Lung (tissue), 12 donors: ENCODE measurements around the gene SLC46A1. TPM values are rescaled to one million over a fixed set of nuclear protein-coding genes. Genes with fewer than 3 reads are reported as not detected.

Experiments
- ATAC-seq: fragments of 200-7000 bp; cut with Tn5 transposase; one replicate; pipeline ENCODE4 v1.9.1; 2020; ENCODE audit warnings: moderate number of reproducible peaks; ENCODE audit not compliant: insufficient read depth, low FRiP score
- DNase-seq, 3 donors: peaks; one replicate each; pipeline ENCODE4 v3.0.0-alpha.2; 2013 to 2017
- H3K27ac ChIP-seq, 2 donors: one replicate each; pipeline ENCODE4 v1.5.1; 2013; ENCODE audit warnings: mild to moderate bottlenecking in 2 of 2, moderate library complexity in 2 of 2, control low read depth in 1 of 2, inconsistent platforms in 1 of 2, low read depth in 1 of 2, low read length in 1 of 2
- H3K27me3 ChIP-seq, 3 donors: one replicate each; pipeline ENCODE4 v1.5.1; 2013; ENCODE audit warnings: low read length in 2 of 3; ENCODE audit not compliant: control insufficient read depth in 3 of 3, insufficient read depth in 3 of 3
- H3K36me3 ChIP-seq, 4 donors: one replicate each; pipeline ENCODE4 v1.5.1; 2013; ENCODE audit warnings: low read length in 4 of 4, mild to moderate bottlenecking in 1 of 4, moderate library complexity in 1 of 4; ENCODE audit not compliant: control insufficient read depth in 4 of 4, insufficient read depth in 4 of 4
- H3K4me1 ChIP-seq, 5 donors: one replicate each; pipeline ENCODE4 v1.5.1; 2013; ENCODE audit warnings: low read length in 5 of 5, mild to moderate bottlenecking in 2 of 5, moderate library complexity in 1 of 5; ENCODE audit not compliant: control insufficient read depth in 5 of 5, insufficient read depth in 5 of 5
- H3K4me3 ChIP-seq: one replicate; pipeline ENCODE4 v1.5.1; 2013; ENCODE audit warnings: mild to moderate bottlenecking, control low read depth, moderate library complexity
- H3K9ac ChIP-seq, 2 donors: one replicate each; pipeline ENCODE4 v1.5.1; 2013; ENCODE audit warnings: low read length in 2 of 2, control low read depth in 1 of 2; ENCODE audit not compliant: insufficient read depth in 1 of 2
- H3K9me3 ChIP-seq, 4 donors: one replicate each; pipeline ENCODE4 v1.5.1; 2013; ENCODE audit warnings: low read length in 3 of 4, mild to moderate bottlenecking in 1 of 4, moderate library complexity in 1 of 4; ENCODE audit not compliant: control insufficient read depth in 4 of 4, insufficient read depth in 3 of 4
- WGBS, 2 donors: extraction: QIAGEN DNeasy Blood & Tissue Kit; methylation state at CpG; one replicate each; pipeline ENCODE4 v1.1.7; 2013; 5-methylcytosine and 5-hydroxymethylcytosine counted together
- polyA plus RNA-seq, 2 donors: library from polyadenylated mRNA; stranded (reverse); fragments of 200-250 nt; gene quantifications; one replicate each; pipeline ENCODE4 v1.2.1, GENCODE V29; 2013
- total RNA-seq, 2 donors: library from RNA; depleted of rRNA in 1 of 2; stranded (reverse); fragments of >200 nt in 1 of 2; gene quantifications; one replicate each; pipeline ENCODE4 v1.2.1, GENCODE V29; 2014 to 2021
- TF ChIP-seq, protein P1 (sequence below): IDR thresholded peaks from 2 replicates; pipeline ENCODE4 v1.5.1; 2012; ENCODE audit warnings: mild to moderate bottlenecking; ENCODE audit errors: control extremely low read depth, extremely low read depth
- donor health status: control.
- donor health status: control.
- donor health status: Bipolar disorder and iron deficiency.
- donor health status: healthy.
- donor health status: DM: yes; HTN: yes; CAD: no.

The SLC46A1 gene
- total and polyA plus RNA-seq, 4 donors: 4.6 to 23.8 (median 9.4) TPM

DNA sequence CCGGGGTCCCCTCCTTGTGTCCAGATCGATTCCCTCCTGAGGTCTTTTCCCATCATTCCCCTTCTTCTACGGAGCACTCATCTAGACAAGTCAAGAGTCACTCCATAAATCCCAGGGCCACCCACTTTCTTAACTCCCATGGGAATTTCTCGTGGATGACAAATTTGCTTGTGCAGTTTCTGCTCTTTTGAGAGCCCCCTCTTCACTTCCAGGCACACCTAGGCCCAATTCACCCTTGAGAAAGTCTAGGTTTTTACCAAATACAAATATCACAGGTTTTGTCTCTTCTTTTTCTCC, 48.2 kb downstream of the SLC46A1 start:
- 2 to 6% methylated on average over 4 of the region's 4 CpGs for WGBS, 2 donors
- TF ChIP-seq, protein P1, sequence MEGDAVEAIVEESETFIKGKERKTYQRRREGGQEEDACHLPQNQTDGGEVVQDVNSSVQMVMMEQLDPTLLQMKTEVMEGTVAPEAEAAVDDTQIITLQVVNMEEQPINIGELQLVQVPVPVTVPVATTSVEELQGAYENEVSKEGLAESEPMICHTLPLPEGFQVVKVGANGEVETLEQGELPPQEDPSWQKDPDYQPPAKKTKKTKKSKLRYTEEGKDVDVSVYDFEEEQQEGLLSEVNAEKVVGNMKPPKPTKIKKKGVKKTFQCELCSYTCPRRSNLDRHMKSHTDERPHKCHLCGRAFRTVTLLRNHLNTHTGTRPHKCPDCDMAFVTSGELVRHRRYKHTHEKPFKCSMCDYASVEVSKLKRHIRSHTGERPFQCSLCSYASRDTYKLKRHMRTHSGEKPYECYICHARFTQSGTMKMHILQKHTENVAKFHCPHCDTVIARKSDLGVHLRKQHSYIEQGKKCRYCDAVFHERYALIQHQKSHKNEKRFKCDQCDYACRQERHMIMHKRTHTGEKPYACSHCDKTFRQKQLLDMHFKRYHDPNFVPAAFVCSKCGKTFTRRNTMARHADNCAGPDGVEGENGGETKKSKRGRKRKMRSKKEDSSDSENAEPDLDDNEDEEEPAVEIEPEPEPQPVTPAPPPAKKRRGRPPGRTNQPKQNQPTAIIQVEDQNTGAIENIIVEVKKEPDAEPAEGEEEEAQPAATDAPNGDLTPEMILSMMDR: no peak
- Histone ChIP-seq H3K9me3 (no peaks in the 10 kb centered on the region), H3K27ac (peak overlapping the region; percentile 77 to 93), H3K36me3 (peaks cover 18 to 40% (median 38%) of the 10 kb centered on the region in 4 donors), H3K27me3 (no peaks in the 10 kb centered on the region), H3K4me1 (peaks cover 3 to 20% (median 7%) of the 10 kb centered on the region in 5 donors), H3K4me3 (peak overlapping the region; percentile 100), H3K9ac (peak overlapping the region in 1 of 2 donors; percentile 17)
- no peak for ATAC-seq
- no peak for DNase-seq

DNA sequence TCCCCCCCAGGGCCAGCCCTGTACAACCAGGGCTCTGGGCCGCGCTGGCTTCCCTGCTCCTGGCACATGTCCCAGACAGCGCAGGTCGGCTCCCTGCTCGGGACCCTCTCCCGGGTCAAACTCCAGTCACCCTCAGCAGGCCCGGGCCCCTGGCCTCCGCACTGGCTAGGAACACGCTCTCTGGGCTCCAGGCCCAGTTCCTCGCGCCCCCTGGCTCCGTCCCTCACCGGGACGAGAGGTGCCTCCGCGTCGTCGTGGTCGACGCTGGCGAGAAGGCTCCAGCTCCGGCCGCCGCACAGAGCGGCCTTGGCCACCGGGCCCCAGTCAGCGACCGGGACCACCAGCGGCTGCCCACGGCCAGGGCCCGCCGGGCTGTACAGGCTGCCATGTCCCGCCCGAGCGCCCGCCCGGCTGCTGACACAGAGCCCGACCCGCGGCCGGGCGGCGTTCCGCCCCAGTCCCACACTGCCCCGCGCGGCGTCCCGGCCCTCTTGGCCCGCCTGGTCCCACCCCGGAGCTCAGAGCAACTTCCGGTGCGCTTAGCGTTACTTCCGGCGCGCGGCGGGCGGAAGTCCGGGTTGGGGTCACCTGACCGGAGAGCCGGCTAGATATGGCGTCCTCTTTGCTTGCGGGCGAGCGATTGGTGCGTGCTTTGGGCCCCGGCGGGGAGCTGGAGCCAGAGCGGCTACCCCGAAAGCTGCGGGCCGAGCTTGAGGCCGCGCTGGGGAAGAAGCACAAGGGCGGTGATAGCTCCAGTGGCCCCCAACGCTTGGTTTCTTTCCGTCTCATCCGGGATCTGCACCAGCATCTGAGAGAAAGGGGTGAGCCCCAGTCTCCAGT, 48.7 kb downstream of the SLC46A1 start, which contains the start of gene POLDIP2:
Gene POLDIP2, minus strand, starts transcription at position 467 of the 840 bp plus-strand sequence. Its CDS starts 79 bp downstream, at position 388.
- TF ChIP-seq, protein P1: no peak
- Histone ChIP-seq H3K27me3 (no peaks in the 10 kb centered on the region), H3K9me3 (no peaks in the 10 kb centered on the region), H3K4me1 (peaks cover 3 to 20% (median 7%) of the 10 kb centered on the region in 5 donors), H3K27ac (peak within 1 kb of the TSS; percentile 97 to 98), H3K9ac (peak within 1 kb of the TSS; percentile 87 to 91), H3K36me3 (peaks cover 21 to 41% (median 39%) of the 10 kb centered on the region in 4 donors), H3K4me3 (peak within 1 kb of the TSS; percentile 100)
- DNase-seq (peak; percentile 96 to 98 (median 96)), ATAC-seq (peak; percentile 100)
- 0% methylated on average over 65 to 80 of the region's 80 CpGs for WGBS, 2 donors

DNA sequence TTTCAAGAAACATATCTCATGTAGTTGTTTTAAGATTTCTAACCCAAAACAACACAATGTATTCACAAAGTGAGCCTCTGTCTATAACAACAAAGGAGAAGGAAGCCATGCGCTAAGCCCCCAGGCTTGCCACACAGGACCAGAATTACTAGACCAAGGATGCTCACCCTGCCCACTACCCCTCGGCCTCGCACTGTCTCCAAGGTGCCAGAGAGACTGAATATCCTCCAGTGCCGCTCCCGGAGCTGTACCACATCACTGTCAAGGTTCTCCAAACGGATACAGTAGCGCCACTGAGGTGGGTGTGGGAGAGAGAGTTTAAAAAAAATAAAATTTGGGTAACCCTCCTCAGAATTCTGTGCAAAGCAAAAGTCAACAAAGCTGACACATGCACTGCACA, 55.7 kb downstream of the SLC46A1 start:
- peaks cover 30 to 71% (median 63%) of the 10 kb centered on the region in 4 donors for H3K36me3 ChIP-seq
- H3K9ac ChIP-seq: no peak overlapping the region
- H3K27me3 ChIP-seq: no peaks in the 10 kb centered on the region
- H3K27ac ChIP-seq: no peak overlapping the region
- H3K9me3 ChIP-seq: no peaks in the 10 kb centered on the region
- TF ChIP-seq, protein P1: no peak
- DNase-seq (no peak), ATAC-seq (no peak)
- 89 to 94% methylated on average over 7 of the region's 7 CpGs for WGBS, 2 donors
- H3K4me3 ChIP-seq: no peak overlapping the region
- peaks cover 0 to 3% (median 0%) of the 10 kb centered on the region in 5 donors for H3K4me1 ChIP-seq
